Measurements from ENCODE around the gene CR1.
"Not testable (repeated sequence)": the region's sequence is repeated elsewhere in the genome, so short reads cannot be mapped to it uniquely, and the experiment has no call there.

Gene CR1

GRCh38 chr1:207495801-207496792, at the start of gene CR1:
CR1 (plus strand) TSS chr1:207496157; CDS start chr1:207496268, 111 bp downstream.
- in situ Hi-C loops (cut with HindIII; ENCODE audit: low sequenced_read_pairs), result no loop called here

GRCh38 chr1:207453710-207454045, 42.3 kb upstream of the CR1 start:
- in situ Hi-C loops (cut with HindIII; ENCODE audit: low sequenced_read_pairs), result no loop called here

- in situ Hi-C loops (cut with HindIII; ENCODE audit: low sequenced_read_pairs), result no loop called here
These were observed 41.7 kb upstream of the CR1 start, which contains the start of gene CR2 for GRCh38 chr1:207454046-207454964. CR2 (plus strand) TSS chr1:207454328; CDS start chr1:207454419, 91 bp downstream.

GRCh38 chr1:207455183-207455754, 40.7 kb upstream of the CR1 start:
- in situ Hi-C loops (cut with HindIII; ENCODE audit: low sequenced_read_pairs), result no loop called here

- in situ Hi-C loops (cut with HindIII; ENCODE audit: low sequenced_read_pairs), result no loop called here
These were observed 37.5 kb upstream of the CR1 start for GRCh38 chr1:207458414-207458813.

- in situ Hi-C loops (cut with HindIII; ENCODE audit: low sequenced_read_pairs), result no loop called here
These were observed 36.9 kb upstream of the CR1 start for GRCh38 chr1:207459008-207459407.

GRCh38 chr1:207461649-207462048, 34.3 kb upstream of the CR1 start:
- in situ Hi-C loops (cut with HindIII; ENCODE audit: low sequenced_read_pairs), result no loop called here

- in situ Hi-C loops (cut with HindIII; ENCODE audit: low sequenced_read_pairs), result no loop called here
These were observed 33.4 kb upstream of the CR1 start for GRCh38 chr1:207462535-207462934.

- in situ Hi-C loops (cut with HindIII; ENCODE audit: low sequenced_read_pairs), result no loop called here
These were observed 32.9 kb upstream of the CR1 start for GRCh38 chr1:207463021-207463420.

GRCh38 chr1:207463571-207463970, 32.4 kb upstream of the CR1 start:
- in situ Hi-C loops (cut with HindIII; ENCODE audit: low sequenced_read_pairs), result no loop called here

GRCh38 chr1:207470927-207471326, 25.0 kb upstream of the CR1 start:
- in situ Hi-C loops (cut with HindIII; ENCODE audit: low sequenced_read_pairs), result no loop called here

- in situ Hi-C loops (cut with HindIII; ENCODE audit: low sequenced_read_pairs), result no loop called here
These were observed 21.7 kb upstream of the CR1 start for GRCh38 chr1:207474210-207474609.

- in situ Hi-C loops (cut with HindIII; ENCODE audit: low sequenced_read_pairs), result no loop called here
These were observed 9.8 kb upstream of the CR1 start for GRCh38 chr1:207486198-207486597.

GRCh38 chr1:207487636-207488035, 8.3 kb upstream of the CR1 start:
- in situ Hi-C loops (cut with HindIII; ENCODE audit: low sequenced_read_pairs), result no loop called here

GRCh38 chr1:207493212-207493611, 2.7 kb upstream of the CR1 start:
- in situ Hi-C loops (cut with HindIII; ENCODE audit: low sequenced_read_pairs), result no loop called here

GRCh38 chr1:207494171-207494570, 1.8 kb upstream of the CR1 start:
- in situ Hi-C loops (cut with HindIII; ENCODE audit: low sequenced_read_pairs), result no loop called here

GRCh38 chr1:207495281-207495680, 676 bp upstream of the CR1 start:
- in situ Hi-C loops (cut with HindIII; ENCODE audit: low sequenced_read_pairs), result not testable (repeated sequence)

GRCh38 chr1:207497941-207498340, 2.0 kb downstream of the CR1 start:
- in situ Hi-C loops (cut with HindIII; ENCODE audit: low sequenced_read_pairs), result no loop called here

GRCh38 chr1:207499573-207499972, 3.6 kb downstream of the CR1 start:
- in situ Hi-C loops (cut with HindIII; ENCODE audit: low sequenced_read_pairs), result no loop called here

- in situ Hi-C loops (cut with HindIII; ENCODE audit: low sequenced_read_pairs), result no loop called here
These were observed 4.3 kb downstream of the CR1 start for GRCh38 chr1:207500306-207500705.

GRCh38 chr1:207501071-207501470, 5.1 kb downstream of the CR1 start:
- in situ Hi-C loops (cut with HindIII; ENCODE audit: low sequenced_read_pairs), result no loop called here

Measured in endothelial cell of hepatic sinusoid (primary cell).